ENCODE results near the gene INPP4A.

Gene INPP4A

DNA sequence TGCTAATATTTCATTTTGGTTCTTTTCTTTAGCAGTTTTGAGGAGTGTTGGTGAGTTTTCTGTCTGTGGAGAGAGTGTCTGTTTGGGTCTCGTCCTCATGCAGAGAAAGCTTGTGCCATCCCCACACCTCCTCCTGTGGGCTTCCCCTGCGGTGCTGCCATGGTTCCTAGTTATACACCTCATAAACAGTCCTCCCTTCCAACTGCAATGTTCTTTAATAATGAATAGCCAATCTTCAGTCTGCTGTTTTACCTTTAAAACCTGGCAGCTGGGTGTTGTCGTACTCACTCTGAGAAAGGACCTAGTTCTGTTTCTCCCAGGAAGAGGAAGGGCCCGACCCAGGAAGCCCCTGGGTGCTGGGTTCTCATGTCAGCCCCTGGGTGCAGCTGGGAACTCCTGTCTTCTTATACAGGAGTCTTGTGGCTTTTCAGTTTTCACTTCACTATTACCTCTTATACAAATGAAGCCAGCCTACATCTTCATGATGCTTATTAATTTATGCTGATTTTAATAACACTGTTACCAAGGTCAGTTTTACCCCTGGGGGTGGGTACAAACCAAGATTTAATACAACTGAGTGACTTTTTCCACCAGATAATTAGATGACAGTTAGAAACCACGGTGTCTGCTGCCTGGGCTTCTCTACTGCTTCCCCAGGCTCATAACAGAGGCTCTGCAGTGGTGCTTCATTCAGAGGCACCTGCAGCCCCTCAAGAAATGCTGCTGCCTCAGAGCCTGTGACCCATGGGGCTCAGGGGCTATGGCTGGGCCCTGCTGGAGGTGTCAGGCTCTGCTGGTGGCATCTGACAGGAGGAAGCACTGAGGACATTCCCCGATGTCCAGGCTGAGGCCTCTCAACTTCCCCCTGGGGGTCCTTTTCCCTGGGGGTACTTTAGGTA, 104.5 kb downstream of the INPP4A start:
- DNase-seq = no peak

DNA sequence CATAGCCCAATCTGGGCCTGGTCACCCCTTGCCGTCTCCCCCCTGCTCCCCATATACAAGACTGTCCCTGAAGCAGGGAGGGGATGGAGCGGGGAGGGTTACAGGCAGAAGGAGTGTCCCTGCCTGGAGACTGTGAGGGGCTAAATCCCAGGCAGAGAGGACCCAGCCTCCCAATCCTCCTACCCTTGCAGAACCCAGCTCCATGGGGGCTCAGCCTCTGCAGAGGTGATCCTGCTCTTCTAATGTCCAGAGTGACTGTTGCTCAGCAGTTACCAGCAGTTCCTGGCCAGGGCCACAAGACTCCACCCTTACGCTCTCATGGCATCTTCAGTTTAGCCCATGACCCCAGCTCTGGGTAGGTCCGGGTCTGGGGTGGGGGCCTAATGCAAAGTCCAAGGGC, 105.5 kb downstream of the INPP4A start:
- DNase-seq = no peak

DNA sequence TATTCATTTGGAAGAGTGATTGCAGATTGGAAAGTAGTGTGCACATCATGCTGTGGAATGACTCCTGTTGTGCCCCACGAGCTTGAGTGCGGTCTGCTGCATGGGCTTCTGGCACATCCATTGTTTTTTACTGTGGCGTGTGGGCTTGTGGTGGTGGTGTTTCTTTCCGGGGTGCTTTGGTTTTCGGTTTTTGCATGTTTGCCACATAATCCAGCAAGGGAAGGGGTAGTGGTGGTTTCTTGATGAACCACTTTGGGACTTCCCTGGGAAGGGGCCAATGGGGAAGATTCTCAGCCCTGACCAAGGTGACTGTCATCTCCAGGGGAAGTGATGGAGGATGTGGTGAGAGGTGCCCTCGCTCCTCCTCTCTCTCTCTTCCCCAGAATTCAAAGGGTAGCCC, 106.7 kb downstream of the INPP4A start:
- no peak for DNase-seq

GRCh38 chr2:98552499-98553179, 108.0 kb downstream of the INPP4A start:
- no peak for DNase-seq

GRCh38 chr2:98554116-98554861, 109.6 kb downstream of the INPP4A start:
- no peak for DNase-seq

- DNase-seq = no peak
Observed at GRCh38 chr2:98555696-98556095, 111.0 kb downstream of the INPP4A start.

DNA sequence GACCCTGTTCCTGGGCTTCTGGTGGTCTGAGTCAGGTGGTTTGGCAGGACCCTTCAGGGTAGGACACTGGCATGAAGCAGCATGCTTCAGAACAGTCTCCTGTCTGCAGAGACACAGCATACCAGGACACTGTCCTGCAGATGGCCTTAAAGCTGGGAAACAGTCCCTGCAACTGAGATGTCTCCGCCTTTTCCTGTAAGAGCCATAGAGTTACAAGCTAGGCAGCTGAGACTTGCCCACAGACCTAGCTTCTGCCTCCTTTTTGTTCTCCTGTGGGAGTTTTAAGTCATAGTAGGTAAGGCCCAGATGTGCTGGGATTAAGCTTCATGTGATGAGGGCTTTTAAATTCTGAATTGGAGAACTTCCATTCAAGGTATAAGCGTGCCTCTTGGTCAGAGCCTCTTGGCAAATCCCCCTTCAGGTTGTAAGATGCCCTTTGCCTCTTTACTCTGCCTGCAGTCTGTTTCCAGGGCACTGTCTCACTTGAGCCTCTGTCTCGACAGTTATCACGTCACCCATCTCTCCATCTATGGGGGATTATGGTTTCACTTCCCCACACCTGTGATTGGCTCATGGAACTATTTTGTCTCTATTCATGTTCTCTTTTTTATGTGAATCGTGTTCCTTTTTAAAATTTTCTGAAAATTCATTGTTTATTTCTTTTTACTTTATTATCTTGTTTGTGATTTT, 111.8 kb downstream of the INPP4A start:
- no peak for DNase-seq

DNA sequence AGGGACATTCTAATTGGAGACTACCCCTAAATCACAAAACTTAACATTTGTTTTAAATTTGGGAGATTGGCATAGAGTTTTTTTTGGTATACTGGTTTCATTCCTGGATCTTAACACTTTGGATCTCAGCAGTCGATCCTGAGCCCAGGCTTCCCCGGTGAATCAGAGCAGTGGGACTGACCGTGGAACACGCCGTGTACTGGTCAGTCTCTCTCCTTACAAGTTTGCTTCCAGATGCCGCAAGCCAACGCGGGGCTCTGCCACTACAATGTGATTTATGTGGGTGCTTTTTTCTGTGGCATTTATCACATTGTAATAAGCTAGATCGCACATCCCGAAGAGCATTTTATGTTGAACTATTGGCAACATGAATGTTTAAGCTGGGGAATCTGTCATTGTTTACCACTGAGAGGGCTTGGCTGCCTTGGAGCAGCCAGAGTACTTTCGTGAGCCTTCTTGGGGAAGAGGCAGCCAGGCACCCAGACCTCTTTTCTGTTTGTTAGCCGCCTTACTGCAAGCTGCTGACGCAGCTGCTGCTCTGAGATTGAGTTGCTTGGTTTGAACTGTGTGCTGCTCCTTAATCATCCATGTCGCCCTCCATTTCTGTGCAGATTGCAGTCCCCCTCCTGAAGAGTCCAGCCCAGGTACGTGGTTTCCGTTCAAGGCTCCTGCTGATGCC, 114.3 kb downstream of the INPP4A start:
- no peak for DNase-seq

- no peak for DNase-seq
Observed at GRCh38 chr2:98559581-98559980, 114.9 kb downstream of the INPP4A start.

GRCh38 chr2:98560256-98560771, 115.7 kb downstream of the INPP4A start:
- no peak for DNase-seq

DNA sequence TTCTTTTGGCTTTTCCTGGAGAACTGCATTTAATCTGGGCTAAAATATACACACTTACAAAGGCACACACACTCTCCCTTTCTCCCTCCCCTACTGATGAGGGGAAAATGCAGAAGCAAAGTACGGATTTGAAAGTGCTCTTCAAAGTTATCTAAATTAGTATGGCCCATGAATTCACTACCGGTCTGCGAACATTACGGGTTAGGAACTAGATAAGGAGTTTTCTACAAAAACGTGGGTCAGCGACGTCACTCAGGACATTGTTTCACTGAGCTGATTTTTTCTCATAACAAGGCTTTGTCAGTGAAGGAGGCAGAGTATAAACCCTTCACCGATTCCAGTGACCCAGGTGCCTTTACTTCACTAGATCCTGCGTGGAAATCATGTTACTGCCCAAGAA, 116.4 kb downstream of the INPP4A start:
- no peak for DNase-seq

DNA sequence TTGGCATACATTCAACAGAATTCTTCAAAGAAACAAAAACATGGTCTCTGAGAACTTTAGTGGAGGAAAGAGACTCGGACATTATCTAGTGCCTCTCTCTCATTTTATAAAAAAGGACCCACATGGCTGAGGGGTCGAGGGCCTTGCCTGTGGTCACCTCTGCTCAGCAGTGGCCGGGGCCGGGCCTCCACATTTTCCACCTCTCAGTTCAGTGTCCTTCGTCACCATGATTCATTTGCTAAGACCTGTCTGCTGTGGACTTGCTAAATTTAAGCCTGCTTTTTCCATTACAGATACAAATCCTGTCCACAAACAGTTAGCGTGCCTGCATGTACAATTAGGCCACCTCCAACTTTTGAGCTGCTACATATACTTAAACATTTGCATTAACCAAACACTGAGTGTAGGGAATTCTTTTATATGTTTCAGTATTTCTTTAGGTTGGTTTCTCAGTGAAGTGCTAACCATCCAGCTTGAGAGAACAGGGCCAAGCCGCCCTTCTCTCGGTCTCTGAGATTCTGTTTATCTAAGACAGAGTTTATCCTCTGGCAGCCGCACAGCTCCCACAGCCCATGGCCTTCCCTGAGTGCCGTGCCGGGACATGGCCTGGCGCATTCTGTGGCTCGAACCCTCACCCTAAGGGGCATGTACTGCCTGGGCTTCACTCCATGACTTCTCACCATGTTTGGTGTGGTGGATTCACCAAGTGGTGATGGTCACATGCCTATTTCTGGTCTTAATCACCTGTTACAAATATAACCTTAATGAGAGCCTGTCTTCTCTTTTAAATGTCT, 117.4 kb downstream of the INPP4A start:
- no peak for DNase-seq

- no peak for DNase-seq
Observed at GRCh38 chr2:98563394-98563793, 118.7 kb downstream of the INPP4A start.

- DNase-seq = no peak
Observed at GRCh38 chr2:98564541-98565132, 120.0 kb downstream of the INPP4A start.

DNA sequence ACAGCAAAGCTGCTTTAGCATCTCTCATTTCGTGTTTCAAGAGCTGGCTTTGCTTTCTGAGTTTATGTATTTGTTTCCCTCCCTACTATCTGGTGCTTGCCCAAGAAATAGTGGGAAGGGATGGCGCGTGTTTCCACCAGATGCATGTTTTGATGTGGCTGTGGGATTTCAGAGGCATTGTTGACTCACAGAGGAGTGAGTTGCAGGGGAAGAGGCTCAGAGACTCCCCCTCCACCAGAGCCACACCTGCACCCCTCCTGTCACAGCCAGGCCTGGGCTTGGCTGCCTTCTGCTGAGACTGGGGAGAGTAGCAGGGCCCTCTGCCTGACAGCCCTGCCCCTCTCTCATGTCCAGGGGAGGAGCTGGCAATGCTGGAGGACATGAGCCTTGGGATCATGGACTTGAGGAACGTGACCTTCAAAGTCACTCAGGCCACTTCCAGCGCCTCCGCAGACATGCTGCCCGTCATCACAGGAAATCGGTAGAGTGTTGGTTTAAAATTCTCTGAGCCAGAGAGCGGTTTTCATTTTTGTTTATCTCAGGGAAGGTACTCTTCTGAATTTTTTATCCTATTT, 120.7 kb downstream of the INPP4A start:
- no peak for DNase-seq

DNA sequence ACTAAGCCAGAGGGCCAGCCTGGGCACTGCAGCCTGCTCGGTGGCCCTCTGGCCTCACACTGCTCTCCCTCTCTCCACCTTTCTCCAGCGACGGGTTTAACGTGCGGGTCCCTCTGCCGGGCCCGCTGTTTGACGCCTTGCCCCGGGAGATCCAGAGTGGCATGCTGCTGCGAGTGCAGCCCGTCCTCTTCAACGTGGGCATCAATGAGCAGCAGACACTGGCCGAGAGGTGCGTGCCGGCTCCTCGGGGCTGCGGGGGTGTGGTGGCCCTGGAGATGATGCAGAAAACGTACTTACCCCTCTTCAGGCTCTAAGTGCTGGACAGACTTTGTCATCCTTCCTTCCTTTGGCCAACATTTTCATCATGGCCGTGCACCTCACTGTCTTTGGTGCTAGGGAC, 121.3 kb downstream of the INPP4A start:
- no peak for DNase-seq

- DNase-seq = no peak
Observed at GRCh38 chr2:98568161-98568956, 123.7 kb downstream of the INPP4A start.

- peak; percentile 76 for DNase-seq
Observed at GRCh38 chr2:98569197-98569793, 124.6 kb downstream of the INPP4A start.

DNA sequence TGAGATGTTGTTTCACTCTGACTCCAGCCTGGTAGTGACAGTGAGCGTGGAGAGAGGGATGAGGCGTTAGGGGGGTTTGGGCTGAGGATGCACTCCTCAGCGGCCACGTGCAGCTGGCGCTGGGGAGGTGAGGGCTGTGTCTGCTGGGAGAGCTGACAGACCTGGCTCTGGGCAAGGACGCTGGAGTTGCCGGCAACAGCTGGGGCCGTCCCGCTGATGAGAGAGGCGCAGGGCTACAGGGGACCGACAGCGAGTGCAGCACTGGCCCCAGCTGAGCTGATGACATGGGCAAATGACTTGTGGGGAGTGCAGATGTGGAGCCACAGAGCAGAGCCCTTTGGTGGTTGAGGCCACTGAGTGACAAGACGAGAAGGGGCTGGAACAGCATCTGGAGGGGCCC, 125.3 kb downstream of the INPP4A start:
- DNase-seq = no peak

Data from activated CD4-positive, alpha-beta T cell treated with anti-CD3 and anti-CD28 coated beads, Interleukin-2, amount 50 U/mL, for 1 hour (primary cell).